Subcutaneous abdominal adipose tissue (tissue), 5 donors: ENCODE data around the gene RNF145.
"Not testable (repeated sequence)": the region's sequence is repeated elsewhere in the genome, so short reads cannot be mapped to it uniquely, and the experiment has no call there.

Experiments used
- H3K27ac ChIP-seq: one replicate; pipeline ENCODE4 v1.7.0; 2013; ENCODE audit warnings: low read depth, mild to moderate bottlenecking, inconsistent platforms, low read length, moderate library complexity
- H3K27me3 ChIP-seq, 5 donors: one replicate each; pipeline ENCODE4 v1.7.0; 2013; ENCODE audit warnings: low read length in 5 of 5, inconsistent platforms in 1 of 5; ENCODE audit not compliant: control insufficient read depth in 5 of 5, insufficient read depth in 4 of 5
- H3K36me3 ChIP-seq, 5 donors: one replicate each; pipeline ENCODE4 v1.7.0; 2013; ENCODE audit warnings: low read length in 5 of 5; ENCODE audit not compliant: control insufficient read depth in 5 of 5, insufficient read depth in 5 of 5
- H3K4me1 ChIP-seq, 5 donors: one replicate each; pipeline ENCODE4 v1.7.0; 2013; ENCODE audit warnings: low read length in 5 of 5, mild to moderate bottlenecking in 3 of 5, moderate library complexity in 1 of 5; ENCODE audit not compliant: control insufficient read depth in 5 of 5, insufficient read depth in 5 of 5
- H3K4me3 ChIP-seq, 5 donors: one replicate each; pipeline ENCODE4 v1.7.0; 2013; ENCODE audit warnings: low read length in 5 of 5, low read depth in 1 of 5
- H3K9ac ChIP-seq, 5 donors: one replicate each; pipeline ENCODE4 v1.7.0; 2013; ENCODE audit warnings: low read length in 5 of 5, mild to moderate bottlenecking in 4 of 5, moderate library complexity in 3 of 5
- H3K9me3 ChIP-seq, 5 donors: one replicate each; pipeline ENCODE4 v1.7.0; 2013; ENCODE audit warnings: low read length in 5 of 5; ENCODE audit not compliant: control insufficient read depth in 5 of 5
- donor health status: healthy.
- donor health status: healthy.
- donor health status: healthy.
- donor health status: healthy.
- donor health status: healthy.

Gene RNF145

GRCh38 chr5:159166416-159166815 is 42.9 kb downstream of the RNF145 start:
- Histone ChIP-seq H3K27ac (no peak overlapping the region), H3K4me3 (no peak overlapping the region), H3K9me3 (no peaks in the 10 kb centered on the region), H3K4me1 (no peaks in the 10 kb centered on the region), H3K9ac (no peak overlapping the region), H3K27me3 (no peaks in the 10 kb centered on the region), H3K36me3 (peaks cover 3 to 11% (median 6%) of the 10 kb centered on the region in 5 donors)

GRCh38 chr5:159163701-159164046 is 45.7 kb downstream of the RNF145 start:
- H3K9ac ChIP-seq: no peak overlapping the region
- H3K27me3 ChIP-seq: no peaks in the 10 kb centered on the region
- H3K36me3 ChIP-seq: peaks cover 15 to 30% (median 20%) of the 10 kb centered on the region in 5 donors
- H3K27ac ChIP-seq: no peak overlapping the region
- H3K4me3 ChIP-seq: no peak overlapping the region
- H3K9me3 ChIP-seq: no peaks in the 10 kb centered on the region
- peaks cover 0 to 6% (median 0%) of the 10 kb centered on the region in 5 donors for H3K4me1 ChIP-seq

- H3K9me3 ChIP-seq: no peaks in the 10 kb centered on the region
- no peak overlapping the region for H3K9ac ChIP-seq
- H3K4me1 ChIP-seq: peaks cover 0 to 6% (median 0%) of the 10 kb centered on the region in 5 donors
- H3K4me3 ChIP-seq: no peak overlapping the region
- no peaks in the 10 kb centered on the region for H3K27me3 ChIP-seq
- peaks cover 18 to 36% (median 25%) of the 10 kb centered on the region in 5 donors for H3K36me3 ChIP-seq
- no peak overlapping the region for H3K27ac ChIP-seq
Measured at GRCh38 chr5:159163027-159163700, 46.2 kb downstream of the RNF145 start.

GRCh38 chr5:159161361-159162214 is 47.8 kb downstream of the RNF145 start:
- Histone ChIP-seq H3K27me3 (no peaks in the 10 kb centered on the region), H3K4me3 (no peak overlapping the region), H3K36me3 (peaks cover 23 to 43% (median 30%) of the 10 kb centered on the region in 5 donors), H3K9ac (no peak overlapping the region), H3K9me3 (no peaks in the 10 kb centered on the region), H3K4me1 (peaks cover 0 to 6% (median 0%) of the 10 kb centered on the region in 5 donors), H3K27ac (no peak overlapping the region)

- not testable (repeated sequence) for H3K4me1 ChIP-seq, H3K27me3 ChIP-seq, H3K4me3 ChIP-seq, H3K9me3 ChIP-seq, H3K27ac ChIP-seq
- H3K9ac ChIP-seq: peak overlapping the region in 1 of 5 donors; percentile 34
- peaks cover 19 to 38% (median 29%) of the 10 kb centered on the region in 5 donors for H3K36me3 ChIP-seq
Measured at GRCh38 chr5:159158553-159159091, 50.7 kb downstream of the RNF145 start.

- Histone ChIP-seq H3K9me3 (no peaks in the 10 kb centered on the region), H3K4me1 (peaks cover 0 to 6% (median 0%) of the 10 kb centered on the region in 5 donors), H3K27ac (no peak overlapping the region), H3K4me3 (no peak overlapping the region), H3K27me3 (no peaks in the 10 kb centered on the region), H3K36me3 (peaks cover 19 to 38% (median 29%) of the 10 kb centered on the region in 5 donors), H3K9ac (no peak overlapping the region)
Measured at GRCh38 chr5:159157552-159157951, 51.8 kb downstream of the RNF145 start.

GRCh38 chr5:159156426-159157238 is 52.7 kb downstream of the RNF145 start:
- H3K9ac ChIP-seq: no peak overlapping the region
- peaks cover 19 to 38% (median 25%) of the 10 kb centered on the region in 5 donors for H3K36me3 ChIP-seq
- H3K27ac ChIP-seq: no peak overlapping the region
- no peak overlapping the region for H3K4me3 ChIP-seq
- no peaks in the 10 kb centered on the region for H3K27me3 ChIP-seq
- peaks cover 0 to 6% (median 0%) of the 10 kb centered on the region in 5 donors for H3K4me1 ChIP-seq
- no peaks in the 10 kb centered on the region for H3K9me3 ChIP-seq

- H3K9me3 ChIP-seq: no peaks in the 10 kb centered on the region
- H3K27me3 ChIP-seq: no peaks in the 10 kb centered on the region
- H3K9ac ChIP-seq: no peak overlapping the region
- H3K4me1 ChIP-seq: peaks cover 0 to 6% (median 0%) of the 10 kb centered on the region in 5 donors
- H3K27ac ChIP-seq: no peak overlapping the region
- H3K36me3 ChIP-seq: peaks cover 14 to 32% (median 23%) of the 10 kb centered on the region in 5 donors
- H3K4me3 ChIP-seq: no peak overlapping the region
Measured at GRCh38 chr5:159155960-159156359, 53.4 kb downstream of the RNF145 start.

GRCh38 chr5:159152876-159153275 is 56.5 kb downstream of the RNF145 start:
- no peaks in the 10 kb centered on the region for H3K27me3 ChIP-seq
- no peaks in the 10 kb centered on the region for H3K9me3 ChIP-seq
- H3K9ac ChIP-seq: no peak overlapping the region
- no peak overlapping the region for H3K4me3 ChIP-seq
- no peak overlapping the region for H3K27ac ChIP-seq
- H3K36me3 ChIP-seq: peaks cover 1 to 6% (median 4%) of the 10 kb centered on the region in 5 donors
- H3K4me1 ChIP-seq: no peaks in the 10 kb centered on the region
